NT2/D1 (cell line): ENCODE data around the gene ZP3.
"Not testable (repeated sequence)": the region's sequence is repeated elsewhere in the genome, so short reads cannot be mapped to it uniquely, and the experiment has no call there.

Source experiments
- SUZ12 ChIP-seq: IDR thresholded peaks from 2 replicates; pipeline ENCODE4 v1.6.1; 2011; ENCODE audit not compliant: insufficient read length, insufficient read depth; ENCODE audit errors: extremely low read depth
- YY1 ChIP-seq: IDR thresholded peaks from 2 replicates; pipeline ENCODE4 v1.6.1; 2011; ENCODE audit not compliant: insufficient read length, insufficient read depth

GRCh38 chr7:76471556-76472221 is 46.9 kb downstream of the ZP3 start:
- TF ChIP-seq YY1, SUZ12: not testable (repeated sequence)
